Neural cell (in vitro differentiated cells): ENCODE measurements around the gene ARHGDIB. TPM values are rescaled to one million over a fixed set of nuclear protein-coding genes. Genes with fewer than 3 reads are reported as not detected.

ENCODE experiments used
- H2AFZ ChIP-seq: fragments of 200-600, 300-800 bp; sonication (generic), shearing (Covaris generic); 2 replicates; pipeline ENCODE4 v1.6.0; 2014; ENCODE audit warnings: low read depth, mild to moderate bottlenecking, antibody characterized with exemption, low read length, moderate library complexity
- H3F3A ChIP-seq: fragments of 200-600 bp; shearing (Covaris generic); 2 replicates; pipeline ENCODE4 v1.6.1; 2016; ENCODE audit warnings: mild to moderate bottlenecking, moderate library complexity, mixed read lengths, antibody characterized with exemption, low read length; ENCODE audit not compliant: insufficient read depth, poor library complexity, severe bottlenecking
- H3K27ac ChIP-seq: fragments of 200-600, 300-800 bp; sonication (generic), shearing (Covaris generic); 2 replicates; pipeline ENCODE4 v1.5.1; 2014; ENCODE audit warnings: mild to moderate bottlenecking, low read length, moderate library complexity
- H3K27me3 ChIP-seq: fragments of 300-800, 200-600 bp; sonication (generic), shearing (Covaris generic); 2 replicates; pipeline ENCODE4 v1.6.0; 2014; ENCODE audit warnings: mild to moderate bottlenecking, low read depth, low read length, moderate library complexity; ENCODE audit not compliant: insufficient read depth
- H3K36me3 ChIP-seq: fragments of 300-800, 200-600 bp; sonication (generic), shearing (Covaris generic); 2 replicates; pipeline ENCODE4 v1.5.1; 2014; ENCODE audit warnings: mild to moderate bottlenecking, antibody characterized with exemption, low read length, moderate library complexity; ENCODE audit not compliant: insufficient read depth
- H3K4me2 ChIP-seq: fragments of 300-800, 200-600 bp; sonication (generic), shearing (Covaris generic); 2 replicates; pipeline ENCODE4 v1.6.0; 2014; ENCODE audit warnings: mild to moderate bottlenecking, low read length
- H3K4me3 ChIP-seq: fragments of 300-800, 200-600 bp; sonication (generic), shearing (Covaris generic); 2 replicates; pipeline ENCODE4 v1.5.1; 2014; ENCODE audit warnings: mild to moderate bottlenecking, low read length, moderate library complexity
- H3K79me2 ChIP-seq: fragments of 200-600 bp; shearing (Covaris generic); replicated peaks from 2 replicates; pipeline ENCODE4 v1.6.0; 2014; ENCODE audit warnings: mild to moderate bottlenecking, low read length, moderate library complexity; ENCODE audit not compliant: insufficient read depth
- H3K9ac ChIP-seq: fragments of 300-800, 200-600 bp; sonication (generic), shearing (Covaris generic); 2 replicates; pipeline ENCODE4 v1.6.1; 2016; ENCODE audit warnings: mild to moderate bottlenecking, low read length, mixed read lengths
- H3K9me2 ChIP-seq: fragments of 200-600 bp; shearing (Covaris generic); 2 replicates; pipeline ENCODE4 v1.6.1; 2016; ENCODE audit warnings: mild to moderate bottlenecking, low read length, mixed read lengths; ENCODE audit not compliant: insufficient read depth
- H3K9me3 ChIP-seq: fragments of 200-600, 300-800 bp; sonication (generic), shearing (Covaris generic); 2 replicates; pipeline ENCODE4 v1.6.1; 2016; ENCODE audit warnings: mild to moderate bottlenecking, mixed run types, low read length, moderate library complexity, mixed read lengths
- H4K20me1 ChIP-seq: fragments of 200-600 bp; shearing (Covaris generic); 2 replicates; pipeline ENCODE4 v1.6.1; 2016; ENCODE audit warnings: mild to moderate bottlenecking, mixed run types; ENCODE audit not compliant: insufficient read depth
- EP300 ChIP-seq: fragments of 450-650 bp; conservative IDR thresholded peaks from 2 replicates; pipeline ENCODE4 v1.6.1; 2014; ENCODE audit warnings: antibody characterized with exemption, mild to moderate bottlenecking, moderate library complexity; ENCODE audit not compliant: poor library complexity, severe bottlenecking
- EZH2 ChIP-seq: fragments of 200-600, 300-800 bp; shearing (Covaris generic), sonication (generic); IDR thresholded peaks from 2 replicates; pipeline ENCODE4 v1.6.1; 2014; ENCODE audit warnings: antibody characterized with exemption, low read length, borderline replicate concordance, mild to moderate bottlenecking; ENCODE audit not compliant: insufficient read depth, poor library complexity, severe bottlenecking
- MXI1 ChIP-seq: fragments of 450-650 bp; conservative IDR thresholded peaks from 2 replicates; pipeline ENCODE4 v1.6.1; 2014; ENCODE audit warnings: antibody characterized with exemption, mild to moderate bottlenecking; ENCODE audit not compliant: poor library complexity, severe bottlenecking
- POLR2AphosphoS5 ChIP-seq: IDR thresholded peaks from 2 replicates; pipeline ENCODE4 v1.6.1; 2012
- RAD21 ChIP-seq: fragments of 450-650 bp; conservative IDR thresholded peaks from 2 replicates; pipeline ENCODE4 v1.6.1; 2014; ENCODE audit warnings: antibody characterized with exemption, mild to moderate bottlenecking, moderate library complexity
- SMC3 ChIP-seq: fragments of 450-650 bp; conservative IDR thresholded peaks from 2 replicates; pipeline ENCODE4 v1.6.1; 2014; ENCODE audit warnings: antibody characterized with exemption, mild to moderate bottlenecking, moderate library complexity; ENCODE audit not compliant: poor library complexity
- TAF1 ChIP-seq: IDR thresholded peaks from 2 replicates; pipeline ENCODE4 v1.6.1; 2012; ENCODE audit warnings: low read depth
- polyA plus RNA-seq: library from polyadenylated mRNA; depleted of rRNA; stranded (reverse); fragments of >200 nt; gene quantifications from 2 replicates; pipeline ENCODE4 v1.2.3, GENCODE V29; 2014
- TF ChIP-seq, protein P1 (sequence below): fragments of 450-650 bp; IDR thresholded peaks from 2 replicates; pipeline ENCODE4 v1.5.1; 2014; ENCODE audit warnings: antibody characterized with exemption, mild to moderate bottlenecking, moderate library complexity; ENCODE audit not compliant: poor library complexity, severe bottlenecking
- TF ChIP-seq, protein P2 (sequence below): IDR thresholded peaks from 2 replicates; pipeline ENCODE4 v1.6.1; 2012; ENCODE audit warnings: borderline replicate concordance

Gene ARHGDIB
- polyA plus RNA-seq, 1 donor from 2014 or later, result 7.7 TPM

DNA sequence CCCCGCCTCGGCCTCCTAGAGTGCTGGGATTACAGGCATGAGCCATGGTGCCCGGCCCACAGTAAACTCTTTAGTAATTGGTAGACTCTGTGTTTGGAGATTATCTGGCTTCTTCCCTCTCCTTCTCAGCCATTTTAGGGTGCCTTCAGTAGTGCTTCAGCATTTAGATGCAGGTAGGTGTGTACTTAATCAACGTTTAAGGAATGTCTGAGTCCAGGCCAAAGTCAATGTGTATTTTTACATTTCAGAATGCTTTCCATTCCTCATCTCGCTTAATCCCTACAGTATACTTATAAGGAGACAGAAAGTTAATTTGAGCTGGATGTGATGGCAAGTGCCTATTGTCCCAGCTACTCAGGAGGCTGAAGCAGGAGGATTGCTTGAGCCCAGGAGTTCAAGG, 55.3 kb downstream of the ARHGDIB start:
- Histone ChIP-seq H3K9ac (no peak overlapping the region), H3F3A (no peaks in the 10 kb centered on the region), H3K9me3 (no peaks in the 10 kb centered on the region), H3K27me3 (no peaks in the 10 kb centered on the region), H2AFZ (no peak overlapping the region), H3K4me3 (no peak overlapping the region), H3K4me2 (no peak overlapping the region), H3K79me2 (no peaks in the 10 kb centered on the region), H3K9me2 (no peaks in the 10 kb centered on the region), H3K36me3 (no peaks in the 10 kb centered on the region), H4K20me1 (no peaks in the 10 kb centered on the region), H3K27ac (no peak overlapping the region)
- TF ChIP-seq TAF1 (no peak), RAD21 (no peak), SMC3 (no peak), MXI1 (no peak), POLR2AphosphoS5 (no peak), EP300 (no peak)
- TF ChIP-seq, protein P1, sequence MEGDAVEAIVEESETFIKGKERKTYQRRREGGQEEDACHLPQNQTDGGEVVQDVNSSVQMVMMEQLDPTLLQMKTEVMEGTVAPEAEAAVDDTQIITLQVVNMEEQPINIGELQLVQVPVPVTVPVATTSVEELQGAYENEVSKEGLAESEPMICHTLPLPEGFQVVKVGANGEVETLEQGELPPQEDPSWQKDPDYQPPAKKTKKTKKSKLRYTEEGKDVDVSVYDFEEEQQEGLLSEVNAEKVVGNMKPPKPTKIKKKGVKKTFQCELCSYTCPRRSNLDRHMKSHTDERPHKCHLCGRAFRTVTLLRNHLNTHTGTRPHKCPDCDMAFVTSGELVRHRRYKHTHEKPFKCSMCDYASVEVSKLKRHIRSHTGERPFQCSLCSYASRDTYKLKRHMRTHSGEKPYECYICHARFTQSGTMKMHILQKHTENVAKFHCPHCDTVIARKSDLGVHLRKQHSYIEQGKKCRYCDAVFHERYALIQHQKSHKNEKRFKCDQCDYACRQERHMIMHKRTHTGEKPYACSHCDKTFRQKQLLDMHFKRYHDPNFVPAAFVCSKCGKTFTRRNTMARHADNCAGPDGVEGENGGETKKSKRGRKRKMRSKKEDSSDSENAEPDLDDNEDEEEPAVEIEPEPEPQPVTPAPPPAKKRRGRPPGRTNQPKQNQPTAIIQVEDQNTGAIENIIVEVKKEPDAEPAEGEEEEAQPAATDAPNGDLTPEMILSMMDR, result no peak

DNA sequence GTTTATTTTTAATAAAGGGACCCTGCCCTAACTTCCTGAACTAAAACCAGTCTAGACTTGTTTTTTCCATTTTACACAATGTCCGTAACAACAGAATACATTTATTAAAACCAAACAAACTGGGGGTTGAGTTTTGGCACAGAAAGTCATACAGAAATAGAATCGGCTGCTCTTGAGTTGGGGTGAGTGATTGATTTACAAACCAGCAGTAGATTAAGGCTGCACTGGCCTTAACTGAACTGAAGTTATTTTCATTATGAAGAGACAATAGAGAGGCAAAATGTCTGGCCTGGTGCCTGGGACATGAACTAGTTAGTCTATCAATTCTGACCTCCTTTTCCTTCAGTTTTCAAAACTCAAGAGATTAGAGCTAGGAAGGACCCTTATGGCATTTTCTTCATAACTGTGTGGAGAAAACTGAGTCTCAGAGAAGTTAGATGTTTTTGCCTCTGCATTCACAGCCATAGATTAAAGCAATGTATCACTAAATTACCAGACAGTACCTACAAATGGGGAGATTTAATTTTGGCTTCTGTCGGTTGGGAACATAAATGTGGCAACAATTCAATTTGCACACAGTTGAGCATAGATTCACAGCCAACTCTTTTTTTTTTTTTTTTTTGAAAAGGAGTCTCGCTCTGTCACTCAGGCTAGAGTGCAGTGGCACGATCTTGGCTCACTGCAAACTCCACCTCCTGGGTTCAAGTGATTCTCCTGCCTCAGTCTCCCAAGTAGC, 56.0 kb downstream of the ARHGDIB start:
- no peak overlapping the region for H3K4me2 ChIP-seq
- H3F3A ChIP-seq, result no peaks in the 10 kb centered on the region
- H3K9me2 ChIP-seq, result no peaks in the 10 kb centered on the region
- H3K79me2 ChIP-seq, result no peaks in the 10 kb centered on the region
- no peak overlapping the region for H2AFZ ChIP-seq
- no peak overlapping the region for H3K27ac ChIP-seq
- no peaks in the 10 kb centered on the region for H4K20me1 ChIP-seq
- no peak overlapping the region for H3K9ac ChIP-seq
- TF ChIP-seq SMC3, result no peak
- no peak for TF ChIP-seq EP300
- no peak for TF ChIP-seq RAD21
- TF ChIP-seq, protein P1, result no peak
- TF ChIP-seq TAF1, result no peak
- TF ChIP-seq, protein P2, sequence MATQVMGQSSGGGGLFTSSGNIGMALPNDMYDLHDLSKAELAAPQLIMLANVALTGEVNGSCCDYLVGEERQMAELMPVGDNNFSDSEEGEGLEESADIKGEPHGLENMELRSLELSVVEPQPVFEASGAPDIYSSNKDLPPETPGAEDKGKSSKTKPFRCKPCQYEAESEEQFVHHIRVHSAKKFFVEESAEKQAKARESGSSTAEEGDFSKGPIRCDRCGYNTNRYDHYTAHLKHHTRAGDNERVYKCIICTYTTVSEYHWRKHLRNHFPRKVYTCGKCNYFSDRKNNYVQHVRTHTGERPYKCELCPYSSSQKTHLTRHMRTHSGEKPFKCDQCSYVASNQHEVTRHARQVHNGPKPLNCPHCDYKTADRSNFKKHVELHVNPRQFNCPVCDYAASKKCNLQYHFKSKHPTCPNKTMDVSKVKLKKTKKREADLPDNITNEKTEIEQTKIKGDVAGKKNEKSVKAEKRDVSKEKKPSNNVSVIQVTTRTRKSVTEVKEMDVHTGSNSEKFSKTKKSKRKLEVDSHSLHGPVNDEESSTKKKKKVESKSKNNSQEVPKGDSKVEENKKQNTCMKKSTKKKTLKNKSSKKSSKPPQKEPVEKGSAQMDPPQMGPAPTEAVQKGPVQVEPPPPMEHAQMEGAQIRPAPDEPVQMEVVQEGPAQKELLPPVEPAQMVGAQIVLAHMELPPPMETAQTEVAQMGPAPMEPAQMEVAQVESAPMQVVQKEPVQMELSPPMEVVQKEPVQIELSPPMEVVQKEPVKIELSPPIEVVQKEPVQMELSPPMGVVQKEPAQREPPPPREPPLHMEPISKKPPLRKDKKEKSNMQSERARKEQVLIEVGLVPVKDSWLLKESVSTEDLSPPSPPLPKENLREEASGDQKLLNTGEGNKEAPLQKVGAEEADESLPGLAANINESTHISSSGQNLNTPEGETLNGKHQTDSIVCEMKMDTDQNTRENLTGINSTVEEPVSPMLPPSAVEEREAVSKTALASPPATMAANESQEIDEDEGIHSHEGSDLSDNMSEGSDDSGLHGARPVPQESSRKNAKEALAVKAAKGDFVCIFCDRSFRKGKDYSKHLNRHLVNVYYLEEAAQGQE, result no peak
- no peak for TF ChIP-seq MXI1
- TF ChIP-seq EZH2, result no peak
- TF ChIP-seq POLR2AphosphoS5, result no peak
- no peak overlapping the region for H3K4me3 ChIP-seq
- no peaks in the 10 kb centered on the region for H3K36me3 ChIP-seq
- H3K9me3 ChIP-seq, result no peaks in the 10 kb centered on the region
- no peaks in the 10 kb centered on the region for H3K27me3 ChIP-seq
